ENCODE results near the gene CWH43.
"Not testable (repeated sequence)": the region's sequence is repeated elsewhere in the genome, so short reads cannot be mapped to it uniquely, and the experiment has no call there.

The CWH43 gene

DNA sequence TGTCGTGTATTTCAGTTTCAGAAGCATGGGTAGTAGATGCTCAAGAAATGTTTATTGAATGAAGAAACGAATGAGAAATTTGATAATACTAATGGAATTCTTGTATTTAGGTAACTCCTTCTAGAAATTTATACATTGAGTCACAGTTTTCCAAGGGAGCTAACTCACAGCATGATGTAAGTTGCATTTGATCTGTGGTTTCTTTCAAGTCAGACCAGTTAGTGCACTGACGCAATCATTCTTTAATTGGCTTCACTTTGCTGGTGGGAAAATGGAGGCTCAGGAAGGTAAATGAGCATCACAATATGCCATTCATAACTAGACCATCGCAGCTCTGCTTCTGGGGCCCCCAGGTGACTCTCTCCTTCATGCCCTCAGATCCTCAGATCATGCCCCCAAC, 17.3 kb upstream of the CWH43 start:
- no peaks in the 10 kb centered on the region for H3K4me1 Mint-ChIP-seq
- peaks cover 30% of the 10 kb centered on the region for H3K27me3 Mint-ChIP-seq (ENCODE audit: low read depth, poor library complexity)
- no peaks in the 10 kb centered on the region for H3K9me3 Mint-ChIP-seq
- H3K4me3 Mint-ChIP-seq = no peak overlapping the region
- no peaks in the 10 kb centered on the region for H3K36me3 Mint-ChIP-seq (ENCODE audit: low read depth)
- DNase-seq = no peak
- H3K27ac Mint-ChIP-seq = no peak overlapping the region
- TF ChIP-seq, protein P1, sequence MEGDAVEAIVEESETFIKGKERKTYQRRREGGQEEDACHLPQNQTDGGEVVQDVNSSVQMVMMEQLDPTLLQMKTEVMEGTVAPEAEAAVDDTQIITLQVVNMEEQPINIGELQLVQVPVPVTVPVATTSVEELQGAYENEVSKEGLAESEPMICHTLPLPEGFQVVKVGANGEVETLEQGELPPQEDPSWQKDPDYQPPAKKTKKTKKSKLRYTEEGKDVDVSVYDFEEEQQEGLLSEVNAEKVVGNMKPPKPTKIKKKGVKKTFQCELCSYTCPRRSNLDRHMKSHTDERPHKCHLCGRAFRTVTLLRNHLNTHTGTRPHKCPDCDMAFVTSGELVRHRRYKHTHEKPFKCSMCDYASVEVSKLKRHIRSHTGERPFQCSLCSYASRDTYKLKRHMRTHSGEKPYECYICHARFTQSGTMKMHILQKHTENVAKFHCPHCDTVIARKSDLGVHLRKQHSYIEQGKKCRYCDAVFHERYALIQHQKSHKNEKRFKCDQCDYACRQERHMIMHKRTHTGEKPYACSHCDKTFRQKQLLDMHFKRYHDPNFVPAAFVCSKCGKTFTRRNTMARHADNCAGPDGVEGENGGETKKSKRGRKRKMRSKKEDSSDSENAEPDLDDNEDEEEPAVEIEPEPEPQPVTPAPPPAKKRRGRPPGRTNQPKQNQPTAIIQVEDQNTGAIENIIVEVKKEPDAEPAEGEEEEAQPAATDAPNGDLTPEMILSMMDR (IDR thresholded peaks at IDR 0.05) = no peak

DNA sequence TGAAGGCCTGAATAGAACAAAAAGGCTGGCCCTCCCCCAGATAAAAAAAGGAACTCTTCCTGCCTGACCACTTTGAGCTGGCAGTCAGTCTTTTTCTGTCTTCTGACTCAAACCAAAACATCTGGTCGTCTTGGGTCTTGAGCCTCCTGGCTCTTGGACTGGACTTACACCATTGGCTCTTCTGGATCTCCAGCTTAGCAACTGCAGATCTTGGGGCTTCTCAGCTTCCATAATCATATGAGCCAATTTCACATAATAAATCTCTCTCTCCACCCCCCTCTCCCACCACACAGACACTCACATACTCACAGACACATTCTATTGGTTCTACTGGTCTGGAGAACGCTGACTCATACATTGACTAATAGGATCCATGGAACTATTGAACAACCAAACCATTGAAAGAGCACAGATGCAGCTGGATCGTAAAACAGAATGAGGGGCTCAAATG, 15.6 kb upstream of the CWH43 start:
- Mint-ChIP-seq H3K27ac (no peak overlapping the region), H3K9me3 (no peaks in the 10 kb centered on the region), H3K27me3 (ENCODE audit: low read depth, poor library complexity) (peaks cover 31% of the 10 kb centered on the region), H3K4me1 (no peaks in the 10 kb centered on the region), H3K4me3 (no peak overlapping the region), H3K36me3 (ENCODE audit: low read depth) (no peaks in the 10 kb centered on the region)
- TF ChIP-seq, protein P1 (IDR thresholded peaks at IDR 0.05) = no peak
- DNase-seq = no peak

DNA sequence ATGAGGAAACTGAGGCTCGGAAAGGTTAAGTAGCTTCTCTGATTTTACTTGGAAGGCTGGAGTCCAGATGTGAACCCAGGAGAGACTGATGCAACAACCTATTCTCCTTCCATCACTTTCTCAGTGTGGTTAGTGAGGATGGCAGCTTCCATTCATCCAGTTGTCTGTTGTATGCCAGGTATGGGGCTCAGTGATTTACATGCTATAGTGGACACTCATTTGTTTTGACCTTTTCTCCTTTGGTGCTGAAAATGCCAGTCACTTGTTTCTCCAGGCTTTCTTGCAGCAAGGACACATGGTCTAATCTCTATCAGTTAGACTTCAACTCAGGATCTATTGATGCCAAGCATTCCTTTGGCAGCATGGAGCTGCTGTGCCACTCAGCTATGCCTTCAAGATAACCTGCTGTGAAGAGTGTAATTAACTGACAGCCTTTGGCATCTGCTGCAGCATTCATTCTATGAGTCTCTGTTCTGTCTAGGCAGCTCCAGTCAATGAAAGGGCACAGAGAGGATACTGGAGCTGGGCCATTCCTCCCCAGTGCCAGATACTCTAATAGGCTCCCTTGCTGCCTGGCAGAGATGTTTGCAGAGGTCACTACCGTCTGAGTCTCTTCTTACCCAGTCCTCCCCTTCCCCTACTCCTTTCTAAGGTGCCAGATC, 11.0 kb upstream of the CWH43 start:
- peaks cover 28% of the 10 kb centered on the region for H3K27me3 Mint-ChIP-seq (ENCODE audit: low read depth, poor library complexity)
- no peaks in the 10 kb centered on the region for H3K9me3 Mint-ChIP-seq
- no peak overlapping the region for H3K27ac Mint-ChIP-seq
- H3K4me3 Mint-ChIP-seq = no peak overlapping the region
- TF ChIP-seq, protein P1 (IDR thresholded peaks at IDR 0.05) = no peak
- peaks cover 5% of the 10 kb centered on the region for H3K4me1 Mint-ChIP-seq
- DNase-seq = no peak
- no peaks in the 10 kb centered on the region for H3K36me3 Mint-ChIP-seq (ENCODE audit: low read depth)

GRCh38 chr4:48976041-48976440, 10.0 kb upstream of the CWH43 start:
- TF ChIP-seq, protein P1 (IDR thresholded peaks at IDR 0.05) = no peak
- no peak overlapping the region for H3K4me3 Mint-ChIP-seq
- H3K9me3 Mint-ChIP-seq = peaks cover 3% of the 10 kb centered on the region
- H3K27me3 Mint-ChIP-seq (ENCODE audit: low read depth, poor library complexity) = peaks cover 26% of the 10 kb centered on the region
- H3K4me1 Mint-ChIP-seq = peaks cover 5% of the 10 kb centered on the region
- no peak for DNase-seq
- no peaks in the 10 kb centered on the region for H3K36me3 Mint-ChIP-seq (ENCODE audit: low read depth)
- H3K27ac Mint-ChIP-seq = no peak overlapping the region

DNA sequence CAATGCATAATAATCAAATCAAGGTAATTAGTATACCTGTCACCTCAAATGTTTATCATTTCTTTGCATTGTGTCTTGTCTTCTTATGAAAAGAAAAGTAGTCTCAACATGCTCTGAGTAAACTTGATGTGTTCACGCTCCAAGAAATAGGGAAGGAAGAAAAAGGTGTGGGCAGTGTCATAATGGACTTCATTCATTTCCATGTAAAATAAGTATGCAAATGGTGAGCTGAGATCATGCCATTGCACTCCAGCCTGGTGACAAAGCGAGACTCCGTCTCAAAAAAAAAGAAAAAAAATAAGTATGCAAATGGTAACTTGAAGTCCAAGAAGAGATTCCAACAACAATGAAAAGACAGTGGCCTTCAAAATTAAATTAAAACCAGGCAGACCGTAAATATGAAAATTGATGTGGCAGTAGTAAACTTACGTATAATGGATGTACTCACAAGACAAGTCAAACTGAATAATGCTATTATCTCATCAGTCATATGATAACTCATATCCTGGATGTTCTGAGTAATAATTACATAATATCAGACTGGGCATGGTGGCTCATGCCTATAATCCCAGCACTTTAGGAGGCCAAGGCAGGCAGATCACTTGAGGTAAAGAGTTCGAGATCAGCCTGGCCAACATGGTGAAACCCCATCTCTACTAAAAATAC, 6.0 kb upstream of the CWH43 start:
- H3K4me1 Mint-ChIP-seq = peaks cover 5% of the 10 kb centered on the region
- no peak overlapping the region for H3K4me3 Mint-ChIP-seq
- H3K9me3 Mint-ChIP-seq = peaks cover 32% of the 10 kb centered on the region
- H3K27me3 Mint-ChIP-seq (ENCODE audit: low read depth, poor library complexity) = peaks cover 40% of the 10 kb centered on the region
- TF ChIP-seq, protein P1 (IDR thresholded peaks at IDR 0.05) = no peak
- DNase-seq = no peak
- no peak overlapping the region for H3K27ac Mint-ChIP-seq
- H3K36me3 Mint-ChIP-seq (ENCODE audit: low read depth) = no peaks in the 10 kb centered on the region

DNA sequence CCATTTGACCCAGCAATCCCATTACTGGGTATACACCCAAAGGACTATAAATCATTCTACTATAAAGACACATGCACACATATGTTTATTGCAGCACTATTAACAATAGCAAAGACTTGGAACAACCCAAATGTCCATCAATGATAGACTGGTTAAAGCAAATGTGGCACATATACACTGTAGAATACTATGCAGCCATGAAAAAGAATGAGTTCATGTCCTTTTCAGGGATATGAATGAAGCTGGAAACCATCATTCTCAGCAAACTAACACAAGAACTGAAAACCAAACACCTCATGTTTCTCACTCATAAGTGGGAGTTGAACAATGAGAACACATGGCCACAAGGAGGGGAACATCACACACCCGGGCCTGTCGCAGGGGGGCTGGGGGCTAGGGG, 2.1 kb upstream of the CWH43 start:
- H3K9me3 Mint-ChIP-seq = peaks cover 46% of the 10 kb centered on the region
- H3K27me3 Mint-ChIP-seq (ENCODE audit: low read depth, poor library complexity) = peaks cover 71% of the 10 kb centered on the region
- not testable (repeated sequence) for H3K4me1 Mint-ChIP-seq; H3K4me3 Mint-ChIP-seq; H3K36me3 Mint-ChIP-seq (ENCODE audit: low read depth); H3K27ac Mint-ChIP-seq; DNase-seq

Data from nephron progenitor cell (in vitro differentiated cells).